Vagina (tissue), 2 donors: ENCODE measurements around the gene NIT1.

Source experiments
- CTCF ChIP-seq, 3 experiments: fragments of 450-650 bp in 2 of 3; fragments of 200-600 bp in 1 of 3; sonication (generic) in 1 of 3; IDR thresholded peaks; one replicate each; pipeline ENCODE4 v1.5.1; 2017 to 2019; ENCODE audit warnings: antibody characterized with exemption in 3 of 3, mild to moderate bottlenecking in 2 of 3, moderate library complexity in 2 of 3
- POLR2A ChIP-seq, 2 donors: fragments of 450-650 bp; IDR thresholded peaks; one replicate each; pipeline ENCODE4 v1.6.1; 2017; ENCODE audit warnings: antibody characterized with exemption in 2 of 2, mild to moderate bottlenecking in 2 of 2, moderate library complexity in 2 of 2

GRCh38 chr1:161092621-161093028, 25.3 kb upstream of the NIT1 start:
- TF ChIP-seq CTCF (IDR thresholded peaks at IDR 0.05) (no peak), POLR2A (IDR thresholded peaks at IDR 0.05) (no peak)
